Forelimb muscle (tissue), 1 donor: ENCODE measurements around the gene MARCHF4. TPM values are rescaled to one million over a fixed set of nuclear protein-coding genes. Genes with fewer than 3 reads are reported as not detected.
A peak's percentile ranks its signal among the peaks of the same experiment; 100 is the strongest.

ENCODE experiments used
- DNase-seq: peaks from one replicate; pipeline ENCODE4 v3.0.0-alpha.2; 2013; ENCODE audit warnings: low read depth
- polyA plus RNA-seq: library from polyadenylated mRNA; unstranded; fragments of 120-200 nt; gene quantifications from one replicate; pipeline ENCODE4 v1.2.1, GENCODE V29; 2013; ENCODE audit not compliant: insufficient read length

Gene MARCHF4, protein sequence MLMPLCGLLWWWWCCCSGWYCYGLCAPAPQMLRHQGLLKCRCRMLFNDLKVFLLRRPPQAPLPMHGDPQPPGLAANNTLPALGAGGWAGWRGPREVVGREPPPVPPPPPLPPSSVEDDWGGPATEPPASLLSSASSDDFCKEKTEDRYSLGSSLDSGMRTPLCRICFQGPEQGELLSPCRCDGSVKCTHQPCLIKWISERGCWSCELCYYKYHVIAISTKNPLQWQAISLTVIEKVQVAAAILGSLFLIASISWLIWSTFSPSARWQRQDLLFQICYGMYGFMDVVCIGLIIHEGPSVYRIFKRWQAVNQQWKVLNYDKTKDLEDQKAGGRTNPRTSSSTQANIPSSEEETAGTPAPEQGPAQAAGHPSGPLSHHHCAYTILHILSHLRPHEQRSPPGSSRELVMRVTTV
- polyA plus RNA-seq = 0.04 TPM

GRCh38 chr2:216371721-216372702 is at the start of gene MARCHF4:
Gene MARCHF4, minus strand, starts transcription at chr2:216372483. Its CDS starts 2,223 bp downstream, at chr2:216370260.
- DNase-seq = peak; percentile 29

DNA sequence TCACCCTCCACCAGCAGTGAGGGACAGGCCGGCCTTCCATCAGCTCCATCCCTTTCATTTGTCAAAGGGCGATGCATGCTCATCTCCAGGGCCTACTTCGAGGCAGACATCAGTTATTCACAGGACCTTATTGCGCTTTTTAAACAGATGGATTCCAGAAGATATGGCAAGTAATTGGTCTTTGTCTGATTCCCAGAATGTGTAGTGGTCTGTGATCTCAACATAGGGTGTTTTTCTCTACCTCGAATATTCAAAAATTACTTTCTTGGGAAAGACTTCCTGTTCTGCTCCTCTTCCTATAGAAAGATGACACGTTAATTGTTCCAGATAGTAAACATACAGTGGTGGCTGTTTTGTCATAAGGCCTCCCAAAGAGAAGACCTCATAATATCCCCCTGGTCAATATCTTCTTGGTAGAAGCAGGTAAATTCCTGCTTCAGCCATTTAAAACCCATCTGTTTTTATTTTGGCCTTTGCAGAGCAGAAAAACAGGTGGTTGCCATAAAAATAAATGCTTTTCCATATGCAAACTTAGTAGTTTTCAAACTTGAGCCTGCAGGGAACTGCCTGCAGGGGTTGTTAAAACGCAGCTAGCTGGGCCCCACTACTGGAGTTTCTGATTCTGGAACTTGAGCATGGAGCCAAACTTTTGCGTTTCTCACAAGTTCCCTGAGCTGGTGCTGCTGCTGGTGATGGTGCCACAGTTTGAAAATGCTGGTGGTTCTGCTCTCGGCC is 48.3 kb upstream of the MARCHF4 start:
- no peak for DNase-seq

DNA sequence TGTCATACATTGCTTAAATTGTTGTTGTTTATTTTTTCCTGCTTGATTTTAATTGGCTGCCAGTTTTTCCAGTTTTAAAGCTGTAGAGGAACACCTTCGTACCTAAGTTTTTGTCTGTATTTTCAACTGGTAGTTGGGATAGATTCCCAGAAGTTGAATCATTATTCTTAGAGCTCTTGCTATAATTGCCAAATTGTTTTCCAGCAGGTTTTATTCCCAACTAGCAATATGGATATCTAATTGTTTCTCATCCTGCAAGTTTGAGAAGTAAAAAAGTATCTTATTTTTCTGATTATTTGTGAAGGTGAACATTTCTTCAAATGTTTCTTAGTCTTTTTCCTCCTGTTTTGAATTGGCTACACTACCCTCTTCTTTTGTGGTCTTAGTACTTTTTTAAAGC is 46.7 kb upstream of the MARCHF4 start:
- no peak for DNase-seq

- DNase-seq = no peak
These were observed 44.5 kb upstream of the MARCHF4 start for GRCh38 chr2:216416571-216417307.

DNA sequence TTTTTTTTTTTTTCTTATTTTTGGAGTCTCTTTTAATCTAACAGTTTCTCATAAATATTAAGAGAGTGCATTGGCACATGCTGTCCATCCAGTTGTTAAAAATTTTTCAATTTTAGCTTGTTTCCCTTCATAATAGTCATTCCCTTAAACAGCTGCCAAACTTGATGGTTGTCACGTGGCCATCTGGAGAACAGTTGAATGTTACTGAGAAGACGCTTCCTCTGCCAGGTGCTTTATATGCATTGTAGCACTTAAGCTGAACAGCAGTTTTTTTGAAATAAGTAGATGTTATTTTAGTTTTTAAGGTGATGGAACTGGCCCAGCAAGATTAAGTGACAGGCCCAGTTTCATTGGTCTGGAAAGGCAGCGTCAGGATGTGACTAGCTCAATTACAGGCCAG is 43.3 kb upstream of the MARCHF4 start:
- DNase-seq = no peak

DNA sequence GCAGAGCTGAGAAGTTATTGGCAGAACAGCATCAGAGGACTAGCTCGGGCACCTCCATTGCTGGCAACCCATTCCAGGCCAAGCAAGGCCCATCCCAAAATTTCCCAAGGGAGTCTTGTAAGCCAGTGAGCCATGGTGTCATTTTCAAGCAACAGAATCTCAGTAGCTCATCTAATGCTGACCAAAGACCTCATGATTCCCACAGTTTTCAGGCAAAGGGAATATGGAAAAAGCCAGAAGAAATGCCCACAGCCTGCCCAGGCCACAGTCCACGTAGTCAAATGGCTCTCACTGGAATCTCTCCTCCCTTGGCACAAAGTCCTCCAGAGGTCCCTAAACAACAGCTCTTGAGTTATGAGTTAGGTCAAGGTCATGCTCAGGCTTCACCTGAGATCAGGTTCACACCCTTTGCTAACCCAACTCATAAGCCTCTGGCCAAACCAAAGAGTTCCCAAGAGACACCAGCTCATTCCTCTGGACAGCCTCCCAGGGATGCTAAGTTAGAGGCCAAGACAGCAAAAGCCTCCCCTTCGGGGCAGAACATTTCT is 42.6 kb upstream of the MARCHF4 start:
- no peak for DNase-seq

- DNase-seq = no peak
These were observed 41.6 kb upstream of the MARCHF4 start for GRCh38 chr2:216413882-216414281.

DNA sequence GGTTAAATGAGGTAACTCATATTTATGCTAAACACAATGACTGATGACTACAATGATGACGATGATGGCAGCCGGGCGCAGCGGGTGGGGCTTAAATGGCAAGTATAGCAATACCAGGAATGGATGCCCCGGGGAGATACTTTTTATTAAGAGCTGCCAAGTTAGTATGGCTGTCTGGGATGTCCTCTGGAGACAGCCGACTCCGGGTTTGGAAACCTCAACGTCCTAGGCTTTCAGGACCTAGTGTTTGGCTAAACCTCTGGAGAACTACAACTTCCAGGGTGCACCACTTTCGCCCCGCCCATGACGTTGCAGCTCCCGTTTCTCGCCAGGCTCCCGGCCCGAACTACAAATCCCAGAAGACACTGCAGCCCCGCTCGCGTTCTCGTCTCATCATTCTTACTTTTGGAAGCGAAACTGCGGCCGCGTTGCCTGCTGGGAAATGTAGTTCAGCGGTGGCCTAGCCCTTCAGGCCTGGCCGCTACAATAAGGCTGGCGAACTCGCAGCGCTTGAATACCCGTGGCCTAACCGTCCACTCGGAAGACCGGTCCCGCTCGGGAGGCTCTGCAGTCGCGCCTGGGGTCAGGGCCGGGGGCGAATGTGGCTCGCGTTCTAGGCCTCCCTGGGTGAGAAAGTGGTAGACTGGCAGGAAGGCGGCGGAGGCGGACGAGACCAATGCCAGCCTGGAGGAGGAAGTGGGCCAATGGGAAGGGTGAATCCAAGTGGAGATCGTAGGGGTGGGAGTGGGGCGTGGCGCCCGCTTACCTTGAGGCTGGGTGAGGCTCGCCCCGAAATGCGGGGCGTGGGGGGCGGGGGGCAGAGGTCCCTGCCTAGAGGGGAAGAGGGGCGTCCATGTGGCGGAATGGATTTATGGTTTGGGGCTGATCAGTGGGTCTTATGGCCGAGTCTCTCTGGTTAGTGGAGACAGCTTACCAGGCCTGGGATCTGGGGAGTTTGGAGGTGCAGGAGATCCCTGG is 40.0 kb upstream of the MARCHF4 start, which contains the start of gene SMARCAL1:
SMARCAL1 (plus strand) TSS at position 463 of the 978 bp plus-strand sequence. CDS start 2,221 bp downstream, outside the sequence.
- peak; percentile 97 for DNase-seq

DNA sequence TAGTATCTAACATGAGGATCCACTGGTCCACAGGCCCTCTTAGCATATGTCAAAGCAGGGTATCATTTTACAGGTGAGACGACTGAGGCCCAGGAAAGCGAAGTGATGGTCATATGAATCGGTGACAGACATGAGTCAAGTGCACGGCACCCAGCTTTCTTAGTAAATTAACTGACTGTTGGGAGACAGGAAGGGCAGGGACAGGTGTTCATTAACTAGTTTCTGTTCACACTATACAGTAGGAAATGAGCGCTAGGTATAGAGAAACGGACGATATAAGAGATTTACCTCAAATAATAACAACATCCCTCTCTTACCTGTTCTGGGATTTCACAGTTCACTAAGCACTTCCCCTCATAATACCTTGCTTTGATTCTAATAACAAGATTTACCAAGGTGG is 38.3 kb upstream of the MARCHF4 start:
- DNase-seq = no peak

DNA sequence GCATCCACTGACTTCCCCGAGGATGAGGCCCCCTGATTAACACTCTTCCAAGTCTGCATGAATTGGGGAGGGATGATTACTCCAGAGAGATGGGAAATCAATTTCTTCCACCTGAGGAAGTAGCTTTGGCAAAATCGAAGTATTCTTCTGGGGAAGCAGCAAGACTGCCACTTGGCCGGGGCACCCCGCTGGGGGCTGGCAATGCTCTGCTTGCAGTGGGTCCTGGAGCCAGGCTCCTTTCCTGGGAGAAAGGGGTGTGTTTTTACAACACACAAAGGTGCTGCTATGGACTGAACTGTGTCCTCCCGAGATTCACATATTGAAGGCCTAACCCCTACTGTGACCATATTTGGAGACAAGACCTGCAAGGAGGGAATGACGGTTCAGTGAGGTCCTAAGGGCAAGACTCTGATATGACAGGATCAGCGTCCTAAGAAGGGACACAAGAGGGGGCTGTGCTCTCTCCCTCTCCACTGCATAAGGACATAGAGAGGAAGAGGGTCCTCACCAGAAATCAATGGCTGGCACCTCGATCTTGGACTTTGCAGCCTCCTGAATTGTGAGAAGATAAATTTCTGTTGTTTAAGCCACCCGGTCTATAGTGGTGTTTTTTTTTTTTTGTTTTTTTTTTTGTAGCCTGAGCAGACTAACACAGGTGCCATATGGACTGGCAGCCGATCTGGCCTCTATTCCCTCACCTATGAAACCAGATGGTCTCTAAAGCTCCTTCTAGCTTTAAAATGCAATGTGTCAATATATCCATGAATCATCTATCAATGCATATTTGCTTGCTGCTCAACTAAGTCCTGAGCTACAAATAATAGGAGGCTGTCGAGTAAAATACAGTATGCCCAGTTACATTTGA is 36.4 kb upstream of the MARCHF4 start:
- DNase-seq = no peak

GRCh38 chr2:216406826-216407225 is 34.5 kb upstream of the MARCHF4 start:
- no peak for DNase-seq

DNA sequence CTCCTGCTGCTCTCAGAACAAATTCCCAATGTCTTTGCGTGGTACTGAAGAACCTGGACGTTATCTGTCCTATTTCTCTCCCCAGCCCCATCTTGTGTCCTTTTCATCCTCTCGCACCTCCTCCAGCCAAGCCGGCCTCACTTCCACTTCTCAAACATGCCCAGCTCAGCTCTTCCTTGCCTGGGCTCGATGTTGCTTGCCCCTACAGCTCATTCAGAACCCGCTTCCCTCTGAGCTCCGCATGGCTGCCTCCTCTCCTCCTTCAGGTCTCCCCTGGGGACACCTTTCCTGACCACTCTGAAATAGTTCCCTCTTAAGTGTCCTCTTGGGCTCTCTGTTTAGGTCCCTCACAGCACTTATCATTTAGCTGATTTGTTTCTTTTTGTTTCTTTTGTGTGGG is 33.3 kb upstream of the MARCHF4 start:
- no peak for DNase-seq

GRCh38 chr2:216404010-216404618 is 31.8 kb upstream of the MARCHF4 start:
- DNase-seq = no peak

- DNase-seq = no peak
These were observed 30.5 kb upstream of the MARCHF4 start for GRCh38 chr2:216402751-216403150.

DNA sequence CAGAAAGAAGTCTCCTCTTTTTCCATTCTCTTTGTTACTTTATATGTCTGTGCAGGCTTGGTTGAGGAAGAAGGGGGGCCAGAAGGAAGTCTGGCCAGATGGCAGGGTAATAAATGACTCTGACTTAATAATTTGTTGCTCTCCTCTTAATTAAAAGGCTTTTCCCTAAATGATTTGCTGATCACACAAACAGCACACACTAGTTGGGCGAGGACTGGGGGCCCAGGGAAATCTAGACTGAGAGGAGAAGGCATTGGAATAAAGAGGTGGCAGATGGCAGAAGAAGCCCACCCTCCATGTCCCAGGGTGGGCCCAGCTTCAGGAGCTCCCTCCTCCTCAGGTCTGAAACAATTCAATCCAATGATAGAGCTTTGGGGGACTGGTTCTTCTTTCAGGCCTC is 27.3 kb upstream of the MARCHF4 start:
- DNase-seq = no peak

GRCh38 chr2:216394881-216395280 is 22.6 kb upstream of the MARCHF4 start:
- DNase-seq = no peak

DNA sequence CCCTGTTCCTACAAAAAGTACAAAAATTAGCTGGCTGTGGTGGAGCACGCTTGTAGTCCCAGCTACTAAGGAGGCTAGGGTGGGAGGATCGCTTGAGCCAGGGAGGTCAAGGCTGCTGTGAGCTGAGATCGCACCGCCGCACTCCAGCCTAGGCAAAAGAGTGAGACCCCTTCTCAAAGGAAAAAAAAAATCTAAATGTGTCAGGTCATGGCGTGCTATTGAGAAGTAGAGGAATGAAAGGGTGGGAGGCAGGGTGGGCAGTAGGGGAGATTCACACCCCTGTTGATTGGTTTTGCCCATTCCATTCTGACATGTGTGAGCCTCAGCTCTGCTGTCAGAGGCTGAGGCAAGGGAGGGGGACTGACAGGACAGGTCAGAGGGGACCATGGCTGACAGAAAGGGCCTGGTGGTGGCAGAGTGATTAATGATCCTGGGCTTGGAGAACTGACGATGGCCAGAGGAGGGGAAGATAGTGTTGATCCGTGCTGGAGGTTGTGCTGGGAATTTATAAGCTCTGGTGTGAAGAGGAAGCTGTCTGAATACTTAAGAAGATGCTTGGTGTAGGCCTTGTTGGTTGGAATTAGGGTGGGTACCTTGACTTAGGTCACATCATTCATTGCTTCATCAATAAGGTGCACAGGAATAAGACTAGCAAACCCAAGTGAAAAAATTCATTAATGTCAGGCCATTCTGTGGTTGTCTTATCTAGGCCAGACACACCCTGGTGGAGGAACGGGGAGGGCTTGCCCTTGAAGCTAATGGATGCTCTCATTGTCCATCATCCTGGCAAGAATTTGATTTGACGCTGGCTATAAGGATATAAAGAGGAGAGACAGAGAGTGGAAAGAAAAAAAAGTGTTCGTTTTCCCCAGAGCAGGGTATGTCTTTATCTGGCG is 20.9 kb upstream of the MARCHF4 start:
- no peak for DNase-seq
